Measurements from ENCODE around the gene TNP2. TPM values are rescaled to one million over a fixed set of nuclear protein-coding genes. Genes with fewer than 3 reads are reported as not detected.

TNP2 gene
- total and polyA plus RNA-seq, 2 donors from 2014 or later = not detected

DNA sequence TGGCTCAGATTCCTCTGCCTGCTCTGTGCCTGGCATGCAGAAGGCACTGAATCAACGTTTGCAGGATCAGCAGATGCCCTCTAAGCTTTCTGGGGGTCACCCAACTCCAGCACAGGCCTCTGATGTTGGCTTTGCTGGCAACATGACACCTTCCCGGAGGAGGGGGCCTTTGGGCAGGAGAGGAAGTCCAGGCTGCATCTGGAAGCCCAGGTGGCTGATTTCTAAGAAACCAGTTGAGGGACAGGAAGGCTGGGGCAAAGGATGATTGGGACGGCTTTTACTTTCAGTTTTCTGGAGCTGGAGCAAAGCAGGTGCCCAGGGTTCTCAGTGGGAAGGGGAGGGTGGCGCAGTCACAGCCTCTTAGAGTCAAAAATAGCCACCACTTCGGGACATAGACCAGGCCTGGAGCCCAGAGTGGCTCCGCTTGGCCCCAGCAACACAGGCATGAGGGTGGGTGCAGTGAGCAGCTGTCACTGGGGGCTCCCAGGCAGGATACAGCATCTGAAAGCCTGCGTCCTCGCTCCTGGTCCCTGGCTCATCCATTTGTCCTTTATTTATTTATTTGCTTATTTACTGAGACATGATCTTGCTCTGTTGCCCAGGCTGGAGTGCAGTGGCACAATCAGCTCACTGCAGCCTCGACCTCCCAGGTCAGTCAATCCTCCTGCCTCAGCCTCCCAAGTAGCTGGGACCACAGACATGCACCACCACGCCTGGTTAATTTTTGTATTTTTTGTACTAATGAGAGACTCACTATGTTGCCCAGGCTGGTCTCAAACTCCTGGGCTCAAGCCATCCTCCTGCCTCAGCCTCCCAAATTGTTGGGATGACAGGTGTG lies 28.3 kb downstream of the TNP2 start:
- FAIRE-seq (no peak), DNase-seq (peak in 3 of 5 donors; percentile 67 to 76 (median 75))
- TF ChIP-seq, protein P1, sequence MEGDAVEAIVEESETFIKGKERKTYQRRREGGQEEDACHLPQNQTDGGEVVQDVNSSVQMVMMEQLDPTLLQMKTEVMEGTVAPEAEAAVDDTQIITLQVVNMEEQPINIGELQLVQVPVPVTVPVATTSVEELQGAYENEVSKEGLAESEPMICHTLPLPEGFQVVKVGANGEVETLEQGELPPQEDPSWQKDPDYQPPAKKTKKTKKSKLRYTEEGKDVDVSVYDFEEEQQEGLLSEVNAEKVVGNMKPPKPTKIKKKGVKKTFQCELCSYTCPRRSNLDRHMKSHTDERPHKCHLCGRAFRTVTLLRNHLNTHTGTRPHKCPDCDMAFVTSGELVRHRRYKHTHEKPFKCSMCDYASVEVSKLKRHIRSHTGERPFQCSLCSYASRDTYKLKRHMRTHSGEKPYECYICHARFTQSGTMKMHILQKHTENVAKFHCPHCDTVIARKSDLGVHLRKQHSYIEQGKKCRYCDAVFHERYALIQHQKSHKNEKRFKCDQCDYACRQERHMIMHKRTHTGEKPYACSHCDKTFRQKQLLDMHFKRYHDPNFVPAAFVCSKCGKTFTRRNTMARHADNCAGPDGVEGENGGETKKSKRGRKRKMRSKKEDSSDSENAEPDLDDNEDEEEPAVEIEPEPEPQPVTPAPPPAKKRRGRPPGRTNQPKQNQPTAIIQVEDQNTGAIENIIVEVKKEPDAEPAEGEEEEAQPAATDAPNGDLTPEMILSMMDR (IDR thresholded peaks at IDR 0.05; ENCODE audit: borderline replicate concordance, extremely low read depth, insufficient read depth) = no peak
- Histone ChIP-seq H3K4me3 (ENCODE audit: low read length in 3 of 3) (no peak overlapping the region), H3K9ac (ENCODE audit: low read length in 3 of 3) (no peak overlapping the region), H3K9me3 (ENCODE audit: control insufficient read depth in 2 of 3, insufficient read depth in 1 of 3, low read length in 3 of 3) (no peaks in the 10 kb centered on the region), H3K27ac (ENCODE audit: low read depth in 2 of 2, low read length in 2 of 2) (no peak overlapping the region), H3K36me3 (ENCODE audit: control insufficient read depth in 2 of 3, insufficient read depth in 3 of 3, low read length in 3 of 3) (no peaks in the 10 kb centered on the region), H3K27me3 (ENCODE audit: control insufficient read depth, insufficient read depth, low read length) (no peaks in the 10 kb centered on the region), H3K4me1 (ENCODE audit: control insufficient read depth in 2 of 3, insufficient read depth in 2 of 3, low read depth in 1 of 3, low read length in 3 of 3) (no peaks in the 10 kb centered on the region)
- intact Hi-C loops (cut with DNase I) = no loop called here

- no peak for FAIRE-seq
- H3K4me3 ChIP-seq (ENCODE audit: low read length in 3 of 3) = no peak overlapping the region
- intact Hi-C loops (cut with DNase I) = no loop called here
Observed at GRCh38 chr16:11239644-11240632, 29.2 kb downstream of the TNP2 start.

DNA sequence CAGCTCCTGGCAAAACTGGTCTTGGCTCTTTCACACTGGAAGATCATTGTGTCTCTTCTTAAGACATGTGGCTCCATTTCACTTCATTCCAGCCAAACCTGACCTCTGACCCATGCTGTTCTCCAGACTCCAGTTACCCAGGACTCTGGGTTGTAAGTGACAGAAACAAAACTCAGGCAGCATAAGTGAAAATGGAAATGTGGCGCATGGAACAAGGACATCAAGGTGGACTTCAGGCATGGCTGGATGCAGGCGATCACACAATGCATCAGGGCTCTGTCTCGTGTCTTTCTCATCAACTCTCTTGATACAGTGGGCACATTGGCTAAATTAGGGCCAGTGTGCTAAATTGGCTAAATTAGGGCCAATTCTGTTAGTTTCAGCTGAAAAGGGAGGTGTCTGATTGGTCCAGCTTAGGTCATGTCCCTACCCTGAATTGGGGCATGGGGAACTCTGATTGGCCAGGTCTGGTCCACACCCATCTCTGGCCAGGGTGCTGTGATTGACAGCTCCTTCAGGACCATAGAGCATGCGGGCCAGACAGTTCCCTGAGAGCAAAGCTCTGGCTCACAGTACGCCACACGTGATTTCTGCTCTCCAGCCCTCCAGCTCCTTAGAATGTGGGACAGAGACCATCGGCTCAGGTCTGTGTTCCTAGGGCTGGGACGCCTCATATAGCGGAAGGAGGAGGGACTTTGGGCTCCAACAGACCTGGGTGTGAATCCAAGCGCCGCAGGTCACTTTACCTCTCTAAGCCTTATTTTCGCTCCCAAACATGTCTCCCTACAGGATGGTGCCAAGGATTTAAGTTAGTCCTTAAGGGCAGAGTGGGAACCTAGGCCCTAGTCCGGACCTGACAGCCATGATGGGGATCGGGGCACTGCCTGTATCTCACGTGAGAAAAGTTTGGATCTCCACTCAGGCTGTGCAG lies 30.6 kb downstream of the TNP2 start:
- no peaks in the 10 kb centered on the region for H3K36me3 ChIP-seq (ENCODE audit: control insufficient read depth in 2 of 3, insufficient read depth in 3 of 3, low read length in 3 of 3)
- DNase-seq (no peak), FAIRE-seq (no peak)
- H3K4me3 ChIP-seq (ENCODE audit: low read length in 3 of 3) = no peak overlapping the region
- no peaks in the 10 kb centered on the region for H3K9me3 ChIP-seq (ENCODE audit: control insufficient read depth in 2 of 3, insufficient read depth in 1 of 3, low read length in 3 of 3)
- intact Hi-C loops (cut with DNase I) = no loop called here
- no peak overlapping the region for H3K27ac ChIP-seq (ENCODE audit: low read depth in 2 of 2, low read length in 2 of 2)
- no peaks in the 10 kb centered on the region for H3K27me3 ChIP-seq (ENCODE audit: control insufficient read depth, insufficient read depth, low read length)
- no peak overlapping the region for H3K9ac ChIP-seq (ENCODE audit: low read length in 3 of 3)
- peaks cover 0 to 3% (median 0%) of the 10 kb centered on the region in 3 donors for H3K4me1 ChIP-seq (ENCODE audit: control insufficient read depth in 2 of 3, insufficient read depth in 2 of 3, low read depth in 1 of 3, low read length in 3 of 3)
- TF ChIP-seq, protein P1 (IDR thresholded peaks at IDR 0.05; ENCODE audit: borderline replicate concordance, extremely low read depth, insufficient read depth) = no peak

More at GRCh38 chr16:11239644-11240632, 29.2 kb downstream of the TNP2 start:
- no peak overlapping the region for H3K9ac ChIP-seq (ENCODE audit: low read length in 3 of 3)
- H3K4me1 ChIP-seq (ENCODE audit: control insufficient read depth in 2 of 3, insufficient read depth in 2 of 3, low read depth in 1 of 3, low read length in 3 of 3) = peaks cover 0 to 3% (median 0%) of the 10 kb centered on the region in 3 donors
- H3K9me3 ChIP-seq (ENCODE audit: control insufficient read depth in 2 of 3, insufficient read depth in 1 of 3, low read length in 3 of 3) = no peaks in the 10 kb centered on the region
- no peaks in the 10 kb centered on the region for H3K27me3 ChIP-seq (ENCODE audit: control insufficient read depth, insufficient read depth, low read length)
- no peak for DNase-seq
- TF ChIP-seq, protein P1 (IDR thresholded peaks at IDR 0.05; ENCODE audit: borderline replicate concordance, extremely low read depth, insufficient read depth) = no peak
- H3K36me3 ChIP-seq (ENCODE audit: control insufficient read depth in 2 of 3, insufficient read depth in 3 of 3, low read length in 3 of 3) = no peaks in the 10 kb centered on the region
- H3K27ac ChIP-seq (ENCODE audit: low read depth in 2 of 2, low read length in 2 of 2) = no peak overlapping the region

All from kidney (tissue), 14 donors.